ENCODE results near the gene TIMP2.

Gene TIMP2

DNA sequence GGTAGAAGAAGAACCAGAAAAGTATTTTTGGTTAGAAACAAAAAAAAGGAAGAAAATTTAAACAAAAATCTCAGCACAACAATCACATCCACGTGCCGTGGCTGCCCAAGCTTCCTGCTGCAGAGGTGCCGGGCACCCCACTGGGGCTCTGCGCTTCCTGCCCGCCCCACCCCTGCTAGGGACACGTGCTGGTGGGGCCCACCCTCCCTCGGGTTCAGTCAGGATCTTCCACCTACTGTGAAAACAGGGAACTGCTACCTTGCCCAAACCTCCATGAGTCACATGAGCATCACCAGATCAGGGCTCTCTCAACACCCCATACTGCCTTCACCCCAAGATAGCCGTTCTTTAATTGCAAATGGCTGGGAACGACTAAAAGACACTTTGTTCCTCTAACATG lies 118.7 kb downstream of the TIMP2 start:
- DNase-seq (ENCODE audit: low read depth): no peak
- no peak for TF ChIP-seq POLR2A (IDR thresholded peaks at IDR 0.05; ENCODE audit: extremely low read depth, insufficient read length)
- TF ChIP-seq, protein P1, sequence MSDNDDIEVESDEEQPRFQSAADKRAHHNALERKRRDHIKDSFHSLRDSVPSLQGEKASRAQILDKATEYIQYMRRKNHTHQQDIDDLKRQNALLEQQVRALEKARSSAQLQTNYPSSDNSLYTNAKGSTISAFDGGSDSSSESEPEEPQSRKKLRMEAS (IDR thresholded peaks at IDR 0.05; ENCODE audit: low read depth, low read length): no peak
- TF ChIP-seq, protein P2, sequence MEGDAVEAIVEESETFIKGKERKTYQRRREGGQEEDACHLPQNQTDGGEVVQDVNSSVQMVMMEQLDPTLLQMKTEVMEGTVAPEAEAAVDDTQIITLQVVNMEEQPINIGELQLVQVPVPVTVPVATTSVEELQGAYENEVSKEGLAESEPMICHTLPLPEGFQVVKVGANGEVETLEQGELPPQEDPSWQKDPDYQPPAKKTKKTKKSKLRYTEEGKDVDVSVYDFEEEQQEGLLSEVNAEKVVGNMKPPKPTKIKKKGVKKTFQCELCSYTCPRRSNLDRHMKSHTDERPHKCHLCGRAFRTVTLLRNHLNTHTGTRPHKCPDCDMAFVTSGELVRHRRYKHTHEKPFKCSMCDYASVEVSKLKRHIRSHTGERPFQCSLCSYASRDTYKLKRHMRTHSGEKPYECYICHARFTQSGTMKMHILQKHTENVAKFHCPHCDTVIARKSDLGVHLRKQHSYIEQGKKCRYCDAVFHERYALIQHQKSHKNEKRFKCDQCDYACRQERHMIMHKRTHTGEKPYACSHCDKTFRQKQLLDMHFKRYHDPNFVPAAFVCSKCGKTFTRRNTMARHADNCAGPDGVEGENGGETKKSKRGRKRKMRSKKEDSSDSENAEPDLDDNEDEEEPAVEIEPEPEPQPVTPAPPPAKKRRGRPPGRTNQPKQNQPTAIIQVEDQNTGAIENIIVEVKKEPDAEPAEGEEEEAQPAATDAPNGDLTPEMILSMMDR (IDR thresholded peaks at IDR 0.05; ENCODE audit: low read depth, low read length): no peak
- TF ChIP-seq MYC (IDR thresholded peaks at IDR 0.05; ENCODE audit: low read depth, low read length): no peak

DNA sequence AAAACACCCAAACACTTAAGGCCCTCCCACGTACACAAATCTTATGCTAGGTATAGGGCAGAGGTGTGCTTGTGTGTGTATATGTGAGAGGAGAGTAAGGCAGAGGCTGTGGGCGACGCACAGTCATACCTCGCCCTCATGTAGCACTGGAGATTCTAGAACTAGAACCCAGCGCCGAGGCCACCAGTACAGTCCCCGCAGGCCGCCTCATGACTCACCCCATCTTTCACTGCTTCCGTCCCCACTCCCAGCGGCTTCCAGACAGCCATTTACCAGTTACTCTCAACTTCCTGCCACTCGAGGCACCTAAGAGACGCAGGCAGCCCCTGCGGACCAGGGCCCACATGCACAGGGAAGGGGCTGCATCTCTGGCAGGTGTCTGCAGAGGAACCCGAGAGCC lies 119.9 kb downstream of the TIMP2 start:
- no peak for DNase-seq (ENCODE audit: low read depth)
- H3K4me3 ChIP-seq (ENCODE audit: low read depth, low read length): no peak overlapping the region
- TF ChIP-seq MYC (IDR thresholded peaks at IDR 0.05; ENCODE audit: low read depth, low read length) (no peak), POLR2A (IDR thresholded peaks at IDR 0.05; ENCODE audit: extremely low read depth, insufficient read length) (no peak)
- TF ChIP-seq, protein P2 (IDR thresholded peaks at IDR 0.05; ENCODE audit: low read depth, low read length): no peak
- TF ChIP-seq, protein P1 (IDR thresholded peaks at IDR 0.05; ENCODE audit: low read depth, low read length): no peak

More for the DNA sequence above, 118.7 kb downstream of the TIMP2 start:
- H3K4me3 ChIP-seq (ENCODE audit: low read depth, low read length): no peak overlapping the region

DNA sequence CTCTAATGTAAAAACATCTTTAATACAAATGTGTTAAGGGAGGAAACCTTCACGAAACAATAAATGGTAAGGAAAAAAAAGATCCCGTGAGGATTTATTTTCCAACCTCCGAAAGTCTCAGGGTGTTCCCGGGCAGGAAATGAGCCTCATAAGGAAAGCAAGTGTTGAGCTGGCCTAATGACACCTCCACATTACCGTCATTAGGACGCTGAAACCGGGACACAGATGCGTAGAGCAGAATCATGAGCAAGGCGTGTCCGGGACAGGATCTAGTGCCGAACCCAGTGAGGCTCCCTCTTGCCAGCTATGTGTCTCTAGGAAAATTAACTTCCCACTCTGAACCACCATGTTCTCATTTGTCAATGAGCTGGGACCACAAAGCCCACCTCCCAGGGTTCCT lies 120.4 kb downstream of the TIMP2 start:
- no peak for DNase-seq (ENCODE audit: low read depth)
- TF ChIP-seq POLR2A (IDR thresholded peaks at IDR 0.05; ENCODE audit: extremely low read depth, insufficient read length): no peak
- TF ChIP-seq, protein P1 (IDR thresholded peaks at IDR 0.05; ENCODE audit: low read depth, low read length): no peak
- TF ChIP-seq MYC (IDR thresholded peaks at IDR 0.05; ENCODE audit: low read depth, low read length): no peak
- TF ChIP-seq, protein P2 (IDR thresholded peaks at IDR 0.05; ENCODE audit: low read depth, low read length): no peak
- no peak overlapping the region for H3K4me3 ChIP-seq (ENCODE audit: low read depth, low read length)

DNA sequence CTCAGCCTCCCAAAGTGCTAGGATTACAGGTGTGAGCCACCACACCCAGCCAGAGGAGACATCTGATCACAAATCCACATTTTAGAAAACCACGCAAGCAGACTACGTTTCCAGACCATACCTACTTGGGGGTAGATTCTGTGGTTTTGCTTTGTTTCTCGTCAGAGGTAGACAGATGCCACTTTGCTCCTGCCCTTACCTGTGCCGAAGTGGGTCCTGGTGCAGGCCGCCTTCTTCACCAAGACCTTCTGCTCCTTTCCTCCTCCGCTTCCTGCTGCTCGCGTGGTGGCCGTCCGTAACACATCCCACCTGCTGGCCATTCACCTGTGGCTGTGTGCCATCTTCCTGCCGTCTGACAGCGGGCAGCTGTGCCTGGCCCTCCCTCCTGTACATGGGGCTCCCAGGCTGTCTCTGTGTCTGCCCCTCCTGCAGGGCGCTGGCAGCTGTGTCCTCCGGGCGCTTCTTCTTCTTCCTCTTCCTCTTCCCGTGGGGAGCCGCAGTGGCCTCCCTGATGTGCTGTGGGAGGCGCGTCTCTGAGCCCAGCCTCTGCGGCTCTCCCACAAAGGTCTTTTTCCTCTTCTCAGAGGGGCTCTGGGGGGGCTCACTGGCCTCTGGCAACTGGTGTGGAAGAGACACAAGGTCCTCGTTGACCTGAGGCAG lies 121.9 kb downstream of the TIMP2 start:
- TF ChIP-seq MYC (IDR thresholded peaks at IDR 0.05; ENCODE audit: low read depth, low read length): no peak
- no peak for TF ChIP-seq POLR2A (IDR thresholded peaks at IDR 0.05; ENCODE audit: extremely low read depth, insufficient read length)
- TF ChIP-seq, protein P2 (IDR thresholded peaks at IDR 0.05; ENCODE audit: low read depth, low read length): no peak
- TF ChIP-seq, protein P1 (IDR thresholded peaks at IDR 0.05; ENCODE audit: low read depth, low read length): no peak
- H3K4me3 ChIP-seq (ENCODE audit: low read depth, low read length): no peak overlapping the region
- no peak for DNase-seq (ENCODE audit: low read depth)
